GM12864 (cell line): ENCODE measurements around the gene MLYCD.

Source experiments
- DNase-seq: peaks from one replicate; pipeline ENCODE4 v3.0.0-alpha.2; 2011; ENCODE audit warnings: low read depth
- H3K4me3 ChIP-seq: 2 replicates; pipeline ENCODE4 v1.5.1; 2011; ENCODE audit warnings: mild to moderate bottlenecking, low read depth, low read length, control low read depth
- CTCF ChIP-seq: IDR thresholded peaks from 2 replicates; pipeline ENCODE4 v1.5.1; 2011; ENCODE audit warnings: low read depth, mild to moderate bottlenecking, moderate library complexity, low read length, control low read depth, inconsistent platforms; ENCODE audit errors: missing control alignments

MLYCD gene

DNA sequence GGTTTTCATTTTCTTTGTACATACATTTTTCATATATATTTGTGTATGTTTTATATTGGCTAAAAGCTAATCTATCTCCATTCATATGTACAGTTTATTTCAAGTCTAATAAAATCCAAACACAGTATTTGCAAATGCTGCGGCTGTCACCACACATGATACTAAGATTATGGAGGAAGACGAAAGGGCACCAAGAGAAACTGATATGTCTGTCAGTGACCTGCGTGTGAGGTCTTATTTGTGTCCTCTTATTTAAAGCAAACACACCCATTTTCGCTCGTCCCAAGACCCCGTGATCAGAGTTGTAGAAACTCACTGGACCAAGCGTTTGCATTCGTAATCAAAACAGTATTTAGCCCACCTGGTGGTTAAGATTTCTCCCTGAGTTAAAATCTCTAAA is 8.2 kb downstream of the MLYCD start:
- no peak for DNase-seq
- no peak for TF ChIP-seq CTCF
- no peak overlapping the region for H3K4me3 ChIP-seq

DNA sequence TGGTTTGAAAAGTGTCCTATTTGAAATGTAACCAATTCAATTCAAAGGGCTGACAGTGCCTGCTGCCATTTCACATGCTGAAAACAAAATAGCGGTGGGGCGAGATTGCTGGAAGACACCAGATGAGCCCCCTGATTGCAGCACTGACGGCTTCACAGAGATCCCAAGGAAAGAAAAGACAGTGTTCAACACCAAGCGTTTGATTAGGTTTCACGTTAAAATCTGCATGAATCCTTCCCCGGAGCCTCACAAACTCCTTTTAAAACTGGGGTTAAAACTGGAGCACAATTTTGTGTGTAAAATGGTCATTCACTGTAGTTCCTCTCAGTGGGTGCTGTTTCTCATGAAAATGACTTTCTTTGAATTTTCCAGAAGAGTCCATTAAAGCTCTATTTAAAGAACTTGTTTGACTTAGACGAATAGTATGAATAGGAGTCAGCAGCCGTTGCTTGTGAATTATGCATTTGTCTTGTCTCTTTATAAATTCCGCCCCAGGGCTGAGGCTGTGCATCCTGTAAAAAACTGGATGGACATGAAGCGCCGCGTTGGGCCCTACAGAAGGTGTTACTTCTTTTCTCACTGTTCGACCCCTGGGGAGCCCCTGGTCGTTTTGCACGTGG is 8.8 kb downstream of the MLYCD start:
- no peak for DNase-seq
- no peak for TF ChIP-seq CTCF
- H3K4me3 ChIP-seq: no peak overlapping the region

DNA sequence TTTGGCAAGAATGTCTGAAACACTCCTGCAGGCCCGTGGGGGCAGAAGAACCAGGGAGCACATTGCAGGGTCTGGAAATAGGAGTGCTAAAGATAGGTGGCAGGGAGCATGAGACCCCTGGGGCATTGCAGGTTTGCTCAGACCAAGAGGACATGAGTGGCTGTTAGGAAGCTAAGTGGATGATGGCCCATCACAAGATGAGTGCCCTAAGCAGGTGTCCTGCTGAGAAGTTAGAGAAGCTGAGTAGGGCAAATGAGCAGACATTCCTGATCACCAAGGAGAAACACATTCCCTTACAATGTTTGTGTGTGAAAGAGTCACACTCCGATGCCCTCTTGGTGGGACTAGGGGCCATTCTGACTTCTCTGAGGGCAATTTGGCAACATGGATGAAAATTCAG is 9.9 kb downstream of the MLYCD start:
- no peak for TF ChIP-seq CTCF
- DNase-seq: no peak
- H3K4me3 ChIP-seq: no peak overlapping the region

DNA sequence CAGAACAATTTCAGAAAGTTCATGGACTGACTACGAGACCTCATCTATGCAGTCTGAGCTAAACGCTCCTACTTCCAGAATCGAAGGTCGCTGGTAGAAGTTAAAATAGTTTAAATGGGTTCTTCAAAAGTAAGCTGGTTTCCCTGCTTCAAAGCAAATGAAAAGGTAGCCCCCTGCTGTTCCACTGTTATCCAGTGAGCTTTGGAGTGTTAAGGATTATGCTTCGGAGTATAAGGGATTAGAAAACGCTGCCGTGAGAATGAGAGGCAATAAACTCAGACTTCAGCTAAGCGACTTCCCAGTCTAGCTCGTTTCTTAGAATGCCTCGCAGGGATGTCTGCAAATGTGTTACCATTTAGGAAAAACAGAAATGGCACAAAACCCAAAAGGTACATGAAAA is 12.4 kb downstream of the MLYCD start:
- H3K4me3 ChIP-seq: no peak overlapping the region
- TF ChIP-seq CTCF: no peak
- DNase-seq: no peak

GRCh38 chr16:83912519-83913244 is 13.8 kb downstream of the MLYCD start:
- no peak for DNase-seq
- TF ChIP-seq CTCF: no peak

DNA sequence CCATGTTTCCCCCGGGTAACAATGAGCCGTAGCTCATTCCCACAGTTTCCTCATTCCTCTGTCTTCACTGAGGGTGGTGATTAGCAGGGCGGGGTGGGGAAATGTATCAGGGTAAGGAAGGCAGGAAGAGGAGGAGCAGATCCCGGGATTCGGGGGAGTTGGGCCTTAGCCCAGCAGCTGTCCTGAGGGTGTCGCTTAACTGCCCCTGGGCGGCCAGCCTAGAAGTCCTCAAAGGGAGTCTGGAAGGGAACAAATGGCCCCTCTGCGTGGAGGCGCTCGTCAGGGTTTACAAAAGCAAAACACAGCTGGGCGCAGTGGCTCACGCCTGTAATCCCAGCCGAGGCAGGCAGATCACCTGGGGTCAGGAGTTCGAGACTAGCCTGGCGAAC is 14.3 kb downstream of the MLYCD start:
- DNase-seq: no peak
- H3K4me3 ChIP-seq: no peak overlapping the region
- no peak for TF ChIP-seq CTCF

More at GRCh38 chr16:83912519-83913244, 13.8 kb downstream of the MLYCD start:
- no peak overlapping the region for H3K4me3 ChIP-seq

GRCh38 chr16:83914091-83914710 is 15.3 kb downstream of the MLYCD start:
- TF ChIP-seq CTCF: no peak
- H3K4me3 ChIP-seq: no peak overlapping the region
- no peak for DNase-seq
